Thyroid gland (tissue), 4 donors: Measurements from ENCODE around the gene CHRNG. TPM values are rescaled to one million over a fixed set of nuclear protein-coding genes. Genes with fewer than 3 reads are reported as not detected.
A peak's percentile ranks its signal among the peaks of the same experiment; 100 is the strongest.

Experiments
- DNase-seq, 2 donors: peaks; one replicate each; pipeline ENCODE4 v3.0.0-alpha.2; 2019
- H3K27ac ChIP-seq, 3 donors: fragments of 200-600 bp; sonication (generic); 1 replicate in 2 of 3; 2 replicates in 1 of 3; pipeline ENCODE4 v1.5.1; 2016 to 2019; ENCODE audit warnings: mild to moderate bottlenecking in 1 of 3, moderate library complexity in 1 of 3
- H3K27me3 ChIP-seq: fragments of 200-600 bp; sonication (generic); one replicate; pipeline ENCODE4 v1.5.1; 2019
- H3K36me3 ChIP-seq, 2 donors: fragments of 200-600 bp; sonication (generic); one replicate each; pipeline ENCODE4 v1.5.1; 2016 to 2019
- H3K4me1 ChIP-seq, 2 donors: fragments of 200-600 bp; sonication (generic); one replicate each; pipeline ENCODE4 v1.5.1; 2017 to 2019
- H3K4me3 ChIP-seq, 3 donors: fragments of 200-600 bp; sonication (generic); replicated peaks in 1 of 3; 1 replicate in 2 of 3; 2 replicates in 1 of 3; pipeline ENCODE4 v1.5.1; 2016; ENCODE audit warnings: mild to moderate bottlenecking in 1 of 3
- H3K9me3 ChIP-seq: fragments of 200-600 bp; sonication (generic); one replicate; pipeline ENCODE4 v1.5.1; 2017
- POLR2A ChIP-seq, 2 donors: fragments of 450-650 bp; IDR thresholded peaks; one replicate each; pipeline ENCODE4 v1.6.1; 2017; ENCODE audit warnings: antibody characterized with exemption in 2 of 2, mild to moderate bottlenecking in 2 of 2, moderate library complexity in 1 of 2
- WGBS, 2 donors: methylation state at CpG; one replicate each; pipeline ENCODE4 v1.1.5; 2017; 5-methylcytosine and 5-hydroxymethylcytosine counted together
- intact Hi-C: fragments of 100-400 bp; cut with DNase I; formaldehyde crosslinking; loops from one replicate; pipeline ENCODE4 v1.15.1; 2023
- total RNA-seq, 4 donors: library from RNA; depleted of rRNA; stranded (reverse); fragments of >200 nt; gene quantifications; one replicate each; pipeline ENCODE4 v1.2.3, GENCODE V29; 2016
- TF ChIP-seq, protein P1 (sequence below), 6 experiments: fragments of 200-600 bp in 3 of 6; fragments of 450-650 bp in 3 of 6; sonication (generic) in 3 of 6; IDR thresholded peaks; one replicate each; pipeline ENCODE4 v1.5.1; 2016 to 2019; ENCODE audit warnings: antibody characterized with exemption in 6 of 6, mild to moderate bottlenecking in 2 of 6, inconsistent platforms in 1 of 6, moderate library complexity in 1 of 6

The CHRNG gene
- total RNA-seq, 4 donors from 2014 or later = not detected

GRCh38 chr2:232502511-232502910, 37.0 kb upstream of the CHRNG start:
- DNase-seq = peak; percentile 22 to 24
- Histone ChIP-seq H3K9me3 (no peaks in the 10 kb centered on the region), H3K4me1 (peaks cover 8 to 23% of the 10 kb centered on the region in 2 donors), H3K36me3 (no peaks in the 10 kb centered on the region), H3K27me3 (no peaks in the 10 kb centered on the region), H3K27ac (no peak overlapping the region), H3K4me3 (peak overlapping the region in 1 of 3 donors; percentile 36)
- intact Hi-C loops = no loop called here
- TF ChIP-seq, protein P1, sequence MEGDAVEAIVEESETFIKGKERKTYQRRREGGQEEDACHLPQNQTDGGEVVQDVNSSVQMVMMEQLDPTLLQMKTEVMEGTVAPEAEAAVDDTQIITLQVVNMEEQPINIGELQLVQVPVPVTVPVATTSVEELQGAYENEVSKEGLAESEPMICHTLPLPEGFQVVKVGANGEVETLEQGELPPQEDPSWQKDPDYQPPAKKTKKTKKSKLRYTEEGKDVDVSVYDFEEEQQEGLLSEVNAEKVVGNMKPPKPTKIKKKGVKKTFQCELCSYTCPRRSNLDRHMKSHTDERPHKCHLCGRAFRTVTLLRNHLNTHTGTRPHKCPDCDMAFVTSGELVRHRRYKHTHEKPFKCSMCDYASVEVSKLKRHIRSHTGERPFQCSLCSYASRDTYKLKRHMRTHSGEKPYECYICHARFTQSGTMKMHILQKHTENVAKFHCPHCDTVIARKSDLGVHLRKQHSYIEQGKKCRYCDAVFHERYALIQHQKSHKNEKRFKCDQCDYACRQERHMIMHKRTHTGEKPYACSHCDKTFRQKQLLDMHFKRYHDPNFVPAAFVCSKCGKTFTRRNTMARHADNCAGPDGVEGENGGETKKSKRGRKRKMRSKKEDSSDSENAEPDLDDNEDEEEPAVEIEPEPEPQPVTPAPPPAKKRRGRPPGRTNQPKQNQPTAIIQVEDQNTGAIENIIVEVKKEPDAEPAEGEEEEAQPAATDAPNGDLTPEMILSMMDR (IDR thresholded peaks at IDR 0.05) = no peak
- no peak for TF ChIP-seq POLR2A (IDR thresholded peaks at IDR 0.05)
- 29 to 35% methylated on average over 18 to 19 of the region's 21 CpGs for WGBS, 2 donors

GRCh38 chr2:232502911-232503808, 36.3 kb upstream of the CHRNG start:
- intact Hi-C loops = no loop called here
- peak; percentile 21 to 27 for DNase-seq
- 17 to 22% methylated on average over 13 to 33 of the region's 75 CpGs for WGBS, 2 donors
- Histone ChIP-seq H3K4me3 (peak overlapping the region in 2 of 3 donors; percentile 9 to 36), H3K36me3 (no peaks in the 10 kb centered on the region), H3K27me3 (no peaks in the 10 kb centered on the region), H3K9me3 (no peaks in the 10 kb centered on the region), H3K27ac (no peak overlapping the region), H3K4me1 (peaks cover 8 to 23% of the 10 kb centered on the region in 2 donors)
- TF ChIP-seq, protein P1 (IDR thresholded peaks at IDR 0.05) = no peak
- TF ChIP-seq POLR2A (IDR thresholded peaks at IDR 0.05) = no peak

DNA sequence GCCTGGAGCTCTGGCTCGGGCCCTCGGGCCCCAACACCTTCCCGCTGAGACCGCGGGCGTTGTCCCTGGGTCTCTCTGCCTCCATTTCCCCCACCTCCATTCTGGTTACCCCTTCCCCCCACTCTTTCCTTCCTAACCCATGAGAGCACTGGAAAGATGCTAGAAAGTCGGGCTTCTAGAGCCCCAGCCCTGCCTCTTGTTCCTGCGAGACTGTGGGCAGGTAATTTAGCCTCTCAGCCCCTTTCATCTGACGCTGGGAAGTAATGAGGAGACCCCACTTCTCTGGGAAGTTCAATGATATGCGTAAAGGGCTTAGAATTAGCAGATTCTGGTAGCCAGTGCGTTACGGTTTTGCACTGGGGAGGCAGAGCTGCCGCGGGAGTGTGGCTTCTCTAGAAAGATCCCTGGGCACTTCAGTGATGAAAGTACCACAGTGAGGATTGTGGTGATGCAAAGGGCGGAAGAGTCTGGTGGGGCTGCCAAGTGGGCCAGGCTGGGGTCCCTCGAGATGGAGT, 35.6 kb upstream of the CHRNG start:
- DNase-seq = no peak
- peaks cover 8 to 23% of the 10 kb centered on the region in 2 donors for H3K4me1 ChIP-seq
- WGBS, 2 donors = 48 to 70% methylated on average over 16 of the region's 16 CpGs
- intact Hi-C loops = no loop called here
- H3K27me3 ChIP-seq = no peaks in the 10 kb centered on the region
- no peaks in the 10 kb centered on the region for H3K36me3 ChIP-seq
- TF ChIP-seq, protein P1 (IDR thresholded peaks at IDR 0.05) = no peak
- TF ChIP-seq POLR2A (IDR thresholded peaks at IDR 0.05) = no peak
- no peaks in the 10 kb centered on the region for H3K9me3 ChIP-seq
- H3K4me3 ChIP-seq = no peak overlapping the region
- no peak overlapping the region for H3K27ac ChIP-seq

DNA sequence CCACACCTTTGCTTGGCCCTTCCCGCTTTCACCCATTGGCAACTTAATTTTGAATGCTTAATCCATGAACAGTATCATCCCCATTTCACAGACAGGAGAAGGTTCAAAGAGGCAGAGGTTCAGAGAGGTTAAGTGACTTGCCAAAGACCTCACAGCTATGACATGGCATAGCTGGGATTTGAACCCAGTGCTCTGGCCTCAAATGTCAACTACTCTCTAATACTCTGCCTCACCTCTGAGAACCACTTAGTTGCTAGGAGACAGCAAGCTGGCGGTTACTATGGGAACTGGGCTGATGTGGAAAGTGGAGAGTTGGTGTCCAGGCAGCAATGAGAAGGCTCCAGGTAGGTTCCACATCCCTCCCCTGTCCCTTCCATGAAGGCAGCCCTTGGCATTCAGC, 35.1 kb upstream of the CHRNG start:
- no peaks in the 10 kb centered on the region for H3K36me3 ChIP-seq
- no peaks in the 10 kb centered on the region for H3K27me3 ChIP-seq
- TF ChIP-seq POLR2A (IDR thresholded peaks at IDR 0.05) = no peak
- TF ChIP-seq, protein P1 (IDR thresholded peaks at IDR 0.05) = no peak
- WGBS, 2 donors = 93 to 94% methylated on average over 1 to 2 of the region's 2 CpGs
- H3K4me1 ChIP-seq = peaks cover 8 to 23% of the 10 kb centered on the region in 2 donors
- DNase-seq = no peak
- H3K9me3 ChIP-seq = no peaks in the 10 kb centered on the region
- no peak overlapping the region for H3K4me3 ChIP-seq
- no peak overlapping the region for H3K27ac ChIP-seq
- intact Hi-C loops = no loop called here

- Histone ChIP-seq H3K36me3 (no peaks in the 10 kb centered on the region), H3K4me1 (peaks cover 8 to 23% of the 10 kb centered on the region in 2 donors), H3K27ac (no peak overlapping the region), H3K4me3 (no peak overlapping the region), H3K9me3 (no peaks in the 10 kb centered on the region), H3K27me3 (no peaks in the 10 kb centered on the region)
- no peak for DNase-seq
- WGBS, 2 donors = 62 to 80% methylated on average over 5 to 7 of the region's 10 CpGs
- TF ChIP-seq, protein P1 (IDR thresholded peaks at IDR 0.05) = no peak
- TF ChIP-seq POLR2A (IDR thresholded peaks at IDR 0.05) = no peak
- intact Hi-C loops = no loop called here
Measured at GRCh38 chr2:232505856-232506255, 33.6 kb upstream of the CHRNG start.
